T1000 (cell line): ENCODE measurements around the gene TCF4.

Source experiments
- DNase-seq: peaks from one replicate; lab custom pipeline; 2025; ENCODE audit warnings: mixed read lengths; lab: John Stamatoyannopoulos, UW

Gene TCF4

GRCh38 chr18:55346961-55347740, 240.8 kb downstream of the TCF4 start:
- no peak for DNase-seq

- DNase-seq: no peak
These were observed 241.6 kb downstream of the TCF4 start for GRCh38 chr18:55346387-55346786.

GRCh38 chr18:55345103-55345950, 242.7 kb downstream of the TCF4 start:
- no peak for DNase-seq

GRCh38 chr18:55343396-55344073, 244.5 kb downstream of the TCF4 start:
- no peak for DNase-seq

DNA sequence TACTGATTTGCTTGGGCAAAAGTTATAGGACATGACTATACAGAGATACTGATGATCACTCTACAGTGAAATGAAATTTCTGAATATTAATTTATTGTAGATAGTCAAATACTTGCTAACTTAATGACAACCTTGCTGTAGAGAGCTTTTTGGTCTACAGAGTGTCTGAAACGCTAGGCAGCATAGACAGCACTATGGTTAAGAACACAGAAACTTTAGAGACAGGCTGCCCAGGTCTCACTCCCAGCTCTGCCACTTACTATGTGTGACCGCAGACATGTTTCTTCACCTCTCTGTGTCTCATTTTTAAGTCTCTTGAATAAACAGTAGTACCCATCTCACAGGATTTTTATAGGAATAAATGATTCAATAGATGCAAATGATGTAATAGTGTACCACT, 247.0 kb downstream of the TCF4 start:
- no peak for DNase-seq

GRCh38 chr18:55339990-55340389, 248.0 kb downstream of the TCF4 start:
- no peak for DNase-seq

- no peak for DNase-seq
These were observed 248.9 kb downstream of the TCF4 start for GRCh38 chr18:55338978-55339650.

DNA sequence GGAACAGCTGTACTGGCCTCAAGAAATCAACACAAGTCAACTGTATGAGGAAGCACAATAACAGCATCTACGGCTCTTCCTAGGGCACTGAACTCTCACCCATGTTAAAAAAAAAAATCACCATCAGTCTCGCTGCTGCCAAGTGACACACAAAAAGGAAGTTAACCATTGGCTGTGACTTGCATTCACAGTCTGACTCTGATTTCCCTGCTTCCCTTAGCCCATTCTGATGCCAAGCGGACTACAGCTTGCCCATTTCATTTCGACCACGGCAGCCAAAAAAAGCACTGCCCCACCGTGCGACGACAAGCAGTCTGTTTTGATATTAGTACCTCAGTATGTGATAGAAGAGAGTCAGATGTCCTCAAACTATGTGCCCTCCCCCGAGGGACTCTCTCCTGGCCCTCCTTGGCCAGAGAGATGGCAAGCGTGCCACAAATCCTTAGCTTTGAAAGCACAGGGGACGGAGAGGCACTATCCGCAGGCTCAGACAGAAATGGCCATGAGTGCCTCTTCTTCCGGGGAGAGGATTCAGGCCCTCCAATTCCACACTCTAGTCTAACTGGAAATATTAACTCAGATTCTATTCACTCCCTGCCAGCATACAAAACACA, 250.0 kb downstream of the TCF4 start:
- no peak for DNase-seq

GRCh38 chr18:55337138-55337537, 250.9 kb downstream of the TCF4 start:
- DNase-seq: no peak

GRCh38 chr18:55336438-55337100, 251.4 kb downstream of the TCF4 start:
- no peak for DNase-seq

DNA sequence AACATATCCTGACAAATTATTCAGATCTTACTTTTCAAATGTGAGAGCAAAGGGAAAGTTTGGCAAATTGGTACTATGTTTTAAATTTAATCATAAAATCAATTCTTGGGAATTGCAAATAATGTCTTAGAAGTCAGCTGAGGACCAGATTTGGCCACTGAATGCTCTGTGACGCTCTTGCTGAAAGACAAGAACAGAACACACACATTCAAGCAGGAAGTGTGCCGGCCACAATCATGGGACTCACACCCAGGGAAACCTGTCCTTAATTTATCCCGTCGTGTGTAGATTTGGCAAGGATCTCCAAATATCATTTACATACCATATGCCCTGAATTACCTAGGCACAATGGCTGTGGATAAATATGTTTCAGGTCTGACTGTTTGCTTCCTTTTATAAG, 253.1 kb downstream of the TCF4 start:
- DNase-seq: no peak

DNA sequence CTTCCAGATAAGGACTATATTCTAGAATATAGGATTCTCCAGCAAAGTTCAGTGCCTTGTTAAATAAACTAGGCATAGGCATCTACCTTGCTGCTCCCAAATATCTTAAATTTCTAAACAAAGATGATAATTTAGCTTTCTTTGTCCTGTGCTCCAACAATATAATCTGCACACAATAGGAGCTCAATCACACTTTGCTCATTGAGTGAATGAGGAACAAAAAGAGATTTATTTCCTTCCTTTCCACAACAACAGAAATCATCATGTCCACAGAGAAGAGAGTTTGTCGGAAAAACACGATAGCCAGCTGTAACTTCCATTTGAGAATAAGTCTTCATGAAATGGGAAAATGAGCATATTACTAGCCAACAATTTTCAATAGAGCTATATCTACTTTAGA, 256.7 kb downstream of the TCF4 start:
- no peak for DNase-seq

GRCh38 chr18:55328301-55328700, 259.7 kb downstream of the TCF4 start:
- no peak for DNase-seq

DNA sequence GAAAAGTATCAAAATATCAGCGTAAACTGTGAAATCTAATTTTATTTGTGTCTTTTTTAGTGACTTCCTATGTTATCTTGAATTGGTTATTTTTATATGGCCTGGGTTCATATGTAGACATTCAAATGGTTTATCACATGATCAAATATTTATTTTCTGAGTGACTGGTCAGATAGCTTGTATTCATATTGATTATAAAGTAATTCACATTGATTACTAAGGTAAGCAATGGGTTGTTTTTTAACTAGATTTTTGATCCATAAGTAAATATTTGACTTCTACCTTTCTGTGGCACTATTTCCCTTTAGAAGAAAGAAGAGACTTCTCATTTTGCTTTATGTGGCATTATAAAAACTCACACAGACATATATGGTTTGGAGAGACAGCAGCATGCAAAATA, 260.5 kb downstream of the TCF4 start:
- no peak for DNase-seq

DNA sequence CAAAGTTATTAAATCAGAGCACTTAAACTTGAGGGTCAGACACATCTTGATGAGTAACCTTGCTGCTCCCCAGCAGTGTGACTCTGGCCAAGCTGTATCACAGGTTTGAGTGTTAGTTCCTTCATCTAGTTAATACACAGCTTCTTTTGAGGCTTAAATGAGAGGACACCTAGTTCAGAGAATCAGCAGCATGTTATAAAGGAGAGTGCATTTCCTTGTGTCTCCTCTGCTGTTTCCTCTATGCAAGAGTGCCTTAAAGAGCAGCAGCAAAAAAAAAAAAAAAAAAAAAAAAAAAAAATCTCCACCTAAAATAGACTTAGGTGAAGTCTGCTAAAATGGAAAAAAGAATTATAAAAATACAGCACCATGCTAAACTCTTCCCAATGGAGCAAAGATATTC, 261.9 kb downstream of the TCF4 start:
- DNase-seq: no peak

DNA sequence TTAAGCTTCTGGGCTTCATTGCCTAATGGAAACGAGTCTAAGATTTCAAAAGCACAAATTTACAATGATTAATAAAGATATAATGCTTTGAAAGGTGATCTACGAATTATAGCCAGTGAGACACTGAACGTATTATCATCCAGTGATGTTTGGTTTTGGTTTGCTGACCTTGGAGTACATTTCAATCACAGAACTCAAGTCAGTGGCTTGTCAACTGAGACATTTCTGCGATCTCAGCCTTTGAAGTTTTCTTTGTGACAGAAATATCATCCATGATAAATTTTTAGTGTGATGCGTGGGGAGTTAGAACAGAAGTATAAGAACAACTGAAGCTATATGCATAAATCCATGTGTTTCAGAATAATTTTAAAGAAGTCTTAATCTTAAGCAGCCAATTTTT, 263.8 kb downstream of the TCF4 start:
- DNase-seq: no peak

DNA sequence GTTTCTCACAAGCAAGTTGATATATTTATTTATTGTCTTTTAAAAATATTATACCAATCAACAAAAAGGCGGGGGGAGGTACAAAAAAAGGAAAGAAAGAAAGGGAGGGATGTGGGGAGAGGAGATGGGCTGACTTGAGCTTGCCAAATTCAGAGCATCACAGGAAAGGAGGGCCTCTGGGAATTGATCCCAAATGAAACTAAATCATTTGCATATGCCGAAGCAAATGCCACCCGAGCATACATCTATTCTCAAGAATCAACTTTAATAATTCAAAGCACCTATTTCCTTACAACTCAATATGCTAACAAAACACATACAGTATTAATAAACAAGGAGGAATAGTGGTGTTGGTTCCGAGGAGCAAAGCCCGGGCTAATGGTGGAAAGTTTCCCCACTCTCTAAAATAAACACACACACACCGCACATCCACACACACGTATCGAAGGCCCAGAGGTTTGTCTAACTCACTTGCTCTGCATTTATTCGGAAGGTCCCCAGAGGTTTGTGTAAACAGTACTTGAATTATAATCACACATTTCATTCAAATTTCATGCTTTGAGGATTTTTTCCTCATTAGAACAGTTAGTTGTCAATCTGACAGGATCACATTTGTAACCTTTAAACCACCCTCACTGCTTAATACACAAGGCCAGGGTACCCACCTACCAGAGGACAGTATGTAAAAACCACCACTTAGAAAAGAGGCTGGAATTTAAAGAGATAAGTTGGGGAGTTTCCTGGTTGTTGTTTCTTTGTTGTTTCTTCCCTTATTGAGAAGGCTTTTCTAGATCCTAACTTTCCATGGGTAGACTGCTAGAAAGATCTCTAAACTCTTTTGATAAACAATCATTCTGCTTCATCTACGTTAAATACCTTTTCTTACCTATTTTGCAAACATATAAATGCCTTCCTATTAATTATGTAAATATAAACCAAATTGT, 264.7 kb downstream of the TCF4 start:
- no peak for DNase-seq

- peak; percentile 41 for DNase-seq
These were observed 265.7 kb downstream of the TCF4 start for GRCh38 chr18:55322178-55322735.

DNA sequence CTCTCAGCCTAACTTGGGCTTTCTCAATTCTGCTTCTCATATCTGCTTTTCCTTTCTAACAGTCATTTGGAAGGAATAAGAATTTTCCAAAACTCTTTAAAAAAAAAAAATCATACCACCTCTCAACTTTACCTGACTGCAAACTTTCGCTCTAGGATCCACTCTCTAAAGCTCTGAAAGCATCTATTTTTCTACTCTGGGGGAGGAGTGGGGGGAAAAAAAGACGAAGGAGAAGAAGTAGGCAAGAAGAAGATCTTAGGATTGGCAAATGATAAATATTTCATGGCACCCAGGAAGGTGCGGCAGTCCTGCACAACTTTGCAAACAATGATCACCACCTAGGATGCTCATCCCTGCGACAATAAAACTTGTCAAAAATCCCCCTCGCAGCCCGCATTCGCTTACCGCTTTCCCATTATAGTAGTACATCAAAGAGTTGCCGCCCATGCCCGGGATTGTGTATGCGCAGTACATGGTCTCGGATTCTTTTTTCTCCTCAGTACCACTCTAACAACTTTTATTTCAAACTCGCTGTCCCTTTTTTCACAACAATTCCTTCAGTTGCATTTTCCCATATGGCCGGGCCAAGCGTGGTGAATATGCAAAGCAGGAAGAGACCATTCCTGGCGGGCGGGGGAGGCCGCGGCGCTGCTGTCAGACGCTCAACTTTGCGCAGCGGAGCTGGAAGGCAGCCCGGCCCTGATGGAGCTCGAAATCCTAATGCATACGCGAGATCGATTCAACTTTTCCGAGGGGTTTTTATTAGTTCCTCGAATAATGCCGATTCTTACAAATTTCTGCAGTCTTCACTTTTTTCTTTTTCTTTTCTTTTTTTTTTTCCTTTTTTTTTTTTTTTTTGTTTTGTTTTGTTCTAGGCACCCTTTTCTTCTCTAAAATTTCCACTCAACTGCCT, 266.5 kb downstream of the TCF4 start:
- peak; percentile 38 for DNase-seq
